GM12872 (cell line): ENCODE measurements around the gene CALM1.

Experiments used
- CTCF ChIP-seq: IDR thresholded peaks from 3 replicates; pipeline ENCODE4 v1.5.1; 2011; ENCODE audit warnings: low read depth, mild to moderate bottlenecking, low read length, moderate library complexity; ENCODE audit not compliant: insufficient read depth

Gene CALM1

GRCh38 chr14:90438841-90439240 lies 42.0 kb downstream of the CALM1 start:
- TF ChIP-seq CTCF = no peak

- TF ChIP-seq CTCF = no peak
Measured at GRCh38 chr14:90440021-90440451, 43.2 kb downstream of the CALM1 start.

GRCh38 chr14:90440592-90440991 lies 43.8 kb downstream of the CALM1 start:
- TF ChIP-seq CTCF = no peak

- no peak for TF ChIP-seq CTCF
Measured at GRCh38 chr14:90442388-90442787, 45.6 kb downstream of the CALM1 start.

GRCh38 chr14:90443161-90444076 lies 46.6 kb downstream of the CALM1 start:
- TF ChIP-seq CTCF = no peak

- no peak for TF ChIP-seq CTCF
Measured at GRCh38 chr14:90444077-90444696, 47.4 kb downstream of the CALM1 start.

GRCh38 chr14:90445011-90445410 lies 48.2 kb downstream of the CALM1 start:
- no peak for TF ChIP-seq CTCF
